Measurements from ENCODE around the gene ITGA2. TPM values are rescaled to one million over a fixed set of nuclear protein-coding genes. Genes with fewer than 3 reads are reported as not detected.

Gene ITGA2
- total and polyA plus RNA-seq, 2 donors (not counting 1 experiment from before 2014, with no cell fraction given) = not detected

GRCh38 chr5:53068291-53068836 is 79.2 kb downstream of the ITGA2 start:
- Histone ChIP-seq H3K79me2 (ENCODE audit: control insufficient read depth, insufficient read depth, low read length) (no peaks in the 10 kb centered on the region), H3K27me3 (replicated peaks in 1 of 4; ENCODE audit: control extremely low read depth in 1 of 4, control insufficient read depth in 3 of 4, insufficient read depth in 4 of 4, low read length in 3 of 4) (no peaks in the 10 kb centered on the region), H4K20me1 (ENCODE audit: control insufficient read depth, insufficient read depth, low read length, poor library complexity, severe bottlenecking) (no peaks in the 10 kb centered on the region), H3K9me3 (ENCODE audit: control extremely low read depth in 1 of 3, control insufficient read depth in 2 of 3, insufficient read depth in 1 of 3, low read length in 2 of 3) (no peaks in the 10 kb centered on the region), H3K9ac (ENCODE audit: low read length) (no peak overlapping the region), H3K4me1 (ENCODE audit: control insufficient read depth in 2 of 2, insufficient read depth in 2 of 2, low read length in 2 of 2) (no peaks in the 10 kb centered on the region), H2AFZ (ENCODE audit: insufficient read depth, low read depth, low read length, poor library complexity, severe bottlenecking) (no peak overlapping the region), H3K36me3 (replicated peaks in 1 of 2; ENCODE audit: control extremely low read depth in 1 of 2, control insufficient read depth in 1 of 2, extremely low read depth in 1 of 2, insufficient read depth in 2 of 2, low read length in 1 of 2) (no peaks in the 10 kb centered on the region), H3K4me2 (replicated peaks; ENCODE audit: low read depth, low read length, poor library complexity, severe bottlenecking) (no peak overlapping the region), H3K4me3 (ENCODE audit: control extremely low read depth in 1 of 5, extremely low read depth in 1 of 5, insufficient read depth in 1 of 5, low read depth in 2 of 5, low read length in 4 of 5) (no peak overlapping the region), H3K27ac (ENCODE audit: low read length in 2 of 2) (no peak overlapping the region)
- intact Hi-C loops (cut with micrococcal nuclease) = no loop called here
- ChIA-PET CTCF (no interaction called here), POLR2A (no interaction called here)
- no peaks in the 10 kb centered on the region for H3K4me1 Mint-ChIP-seq
- ATAC-seq (ENCODE audit: low read depth) (no peak), DNase-seq (no peak)
- 74% methylated on average over 3 of the region's 4 CpGs for WGBS (ENCODE audit: insufficient coverage)
- no peak for TF ChIP-seq CTCF (IDR thresholded peaks at IDR 0.05)
- no peak for TF ChIP-seq EZH2 (IDR thresholded peaks at IDR 0.05; ENCODE audit: borderline replicate concordance, insufficient read depth, low read depth, low read length, poor library complexity, severe bottlenecking)
- peaks cover 8% of the 10 kb centered on the region for H3K27me3 Mint-ChIP-seq
- no peaks in the 10 kb centered on the region for H3K9me3 Mint-ChIP-seq (ENCODE audit: insufficient read depth)
- H3K4me3 Mint-ChIP-seq = no peak overlapping the region
- no peak overlapping the region for H3K27ac Mint-ChIP-seq

GRCh38 chr5:53069626-53070025 is 80.5 kb downstream of the ITGA2 start:
- intact Hi-C loops (cut with micrococcal nuclease) = no loop called here

More at GRCh38 chr5:53069626-53070025, 80.5 kb downstream of the ITGA2 start:
- no peaks in the 10 kb centered on the region for H3K79me2 ChIP-seq (ENCODE audit: control insufficient read depth, insufficient read depth, low read length)
- 88% methylated on average over 3 of the region's 5 CpGs for WGBS (ENCODE audit: insufficient coverage)
- Mint-ChIP-seq H3K27me3 (peaks cover 10% of the 10 kb centered on the region), H3K9me3 (ENCODE audit: insufficient read depth) (no peaks in the 10 kb centered on the region), H3K4me1 (no peaks in the 10 kb centered on the region), H3K27ac (no peak overlapping the region), H3K4me3 (no peak overlapping the region)
- DNase-seq (no peak), ATAC-seq (ENCODE audit: low read depth) (no peak)
- ChIA-PET POLR2A (no interaction called here), CTCF (no interaction called here)
- H3K27ac ChIP-seq (ENCODE audit: low read length in 2 of 2) = no peak overlapping the region
- no peak overlapping the region for H2AFZ ChIP-seq (ENCODE audit: insufficient read depth, low read depth, low read length, poor library complexity, severe bottlenecking)
- no peaks in the 10 kb centered on the region for H3K27me3 ChIP-seq (replicated peaks in 1 of 4; ENCODE audit: control extremely low read depth in 1 of 4, control insufficient read depth in 3 of 4, insufficient read depth in 4 of 4, low read length in 3 of 4)
- no peak overlapping the region for H3K4me3 ChIP-seq (ENCODE audit: control extremely low read depth in 1 of 5, extremely low read depth in 1 of 5, insufficient read depth in 1 of 5, low read depth in 2 of 5, low read length in 4 of 5)
- no peak overlapping the region for H3K4me2 ChIP-seq (replicated peaks; ENCODE audit: low read depth, low read length, poor library complexity, severe bottlenecking)
- H3K4me1 ChIP-seq (ENCODE audit: control insufficient read depth in 2 of 2, insufficient read depth in 2 of 2, low read length in 2 of 2) = no peaks in the 10 kb centered on the region
- H3K9ac ChIP-seq (ENCODE audit: low read length) = no peak overlapping the region
- no peaks in the 10 kb centered on the region for H3K36me3 ChIP-seq (replicated peaks in 1 of 2; ENCODE audit: control extremely low read depth in 1 of 2, control insufficient read depth in 1 of 2, extremely low read depth in 1 of 2, insufficient read depth in 2 of 2, low read length in 1 of 2)
- no peaks in the 10 kb centered on the region for H3K9me3 ChIP-seq (ENCODE audit: control extremely low read depth in 1 of 3, control insufficient read depth in 2 of 3, insufficient read depth in 1 of 3, low read length in 2 of 3)
- TF ChIP-seq EZH2 (IDR thresholded peaks at IDR 0.05; ENCODE audit: borderline replicate concordance, insufficient read depth, low read depth, low read length, poor library complexity, severe bottlenecking) = no peak
- no peaks in the 10 kb centered on the region for H4K20me1 ChIP-seq (ENCODE audit: control insufficient read depth, insufficient read depth, low read length, poor library complexity, severe bottlenecking)

Data from B cell (primary cell).